HG03097 (cell line): ENCODE data around the gene TARS3.
"Not testable (repeated sequence)": the region's sequence is repeated elsewhere in the genome, so short reads cannot be mapped to it uniquely, and the experiment has no call there.

Experiments used
- ATAC-seq: cut with Tn5 transposase; IDR thresholded peaks from one replicate; pipeline ENCODE4 v1.9.1; 2021; ENCODE audit not compliant: unreplicated experiment, low FRiP score

The TARS3 gene

DNA sequence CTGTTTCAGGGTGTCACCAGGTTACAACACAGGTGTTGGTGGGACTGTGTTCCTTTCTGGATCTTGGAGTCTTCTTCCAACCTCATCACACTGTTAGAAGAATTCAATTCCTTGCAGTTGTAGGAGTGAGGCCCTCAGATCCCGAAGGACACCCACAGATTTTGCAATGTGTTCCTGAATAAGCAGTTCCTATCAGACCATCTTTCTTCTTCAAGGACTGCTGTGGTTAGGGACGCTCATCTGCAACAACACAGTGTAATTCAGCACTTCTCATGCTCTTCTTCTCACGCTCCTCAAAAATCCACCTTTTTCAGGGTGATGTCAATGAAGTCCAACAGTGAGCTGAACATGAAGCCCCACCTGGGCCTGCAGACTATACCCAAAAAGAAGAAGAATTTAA is 90.9 kb downstream of the TARS3 start:
- no peak for ATAC-seq

DNA sequence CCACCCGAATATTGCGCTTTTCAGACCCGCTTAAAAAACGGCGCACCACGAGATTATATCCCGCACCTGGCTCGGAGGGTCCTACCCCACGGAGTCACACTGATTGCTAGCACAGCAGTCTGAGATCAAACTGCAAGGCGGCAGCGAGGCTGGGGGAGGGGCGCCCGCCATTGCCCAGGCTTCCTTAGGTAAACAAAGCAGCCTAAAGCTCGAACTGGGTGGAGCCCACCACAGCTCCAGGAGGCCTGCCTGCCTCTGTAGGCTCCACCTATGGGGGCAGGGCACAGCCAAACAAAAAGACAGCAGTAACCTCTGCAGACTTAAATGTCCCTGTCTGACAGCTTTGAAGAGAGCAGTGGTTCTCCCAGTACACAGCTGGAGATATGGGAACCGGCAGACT is 97.5 kb downstream of the TARS3 start:
- not testable (repeated sequence) for ATAC-seq

DNA sequence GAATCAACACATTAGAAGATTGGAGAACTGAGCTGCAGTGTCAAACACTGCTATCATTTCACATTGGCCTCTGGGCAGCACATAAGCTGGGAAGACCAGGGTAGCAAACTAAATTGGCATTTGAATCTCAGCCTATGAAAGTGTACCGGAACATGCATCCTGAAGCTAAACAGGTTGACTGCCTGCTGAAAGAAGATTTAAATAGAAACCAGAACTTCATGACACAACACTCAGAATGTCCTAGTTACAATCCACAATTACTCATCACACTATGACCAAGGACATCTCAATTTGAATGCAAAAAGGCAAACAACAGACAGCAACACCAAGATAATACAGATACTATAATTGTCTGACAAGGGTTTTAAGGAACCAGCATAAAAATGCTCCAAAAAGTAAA is 98.3 kb downstream of the TARS3 start:
- ATAC-seq = no peak

DNA sequence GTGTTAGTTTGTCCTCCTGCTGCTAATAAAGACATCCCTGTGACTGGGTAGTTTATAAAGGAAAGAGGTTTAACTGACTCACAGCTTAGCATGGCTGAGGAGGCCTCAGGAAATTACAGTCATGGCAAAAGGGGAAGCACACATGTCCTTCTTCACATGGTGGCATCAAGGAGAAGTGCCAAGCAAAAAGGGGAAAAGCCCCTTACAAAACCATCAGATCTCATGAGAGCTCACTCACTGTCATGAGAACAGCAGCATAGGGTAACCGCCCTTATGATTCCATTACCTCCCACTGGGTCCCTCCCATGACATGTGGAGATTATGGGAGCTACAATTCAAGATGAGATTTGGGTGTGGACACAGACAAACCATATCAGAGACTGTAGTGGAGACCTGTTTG is 99.1 kb downstream of the TARS3 start:
- ATAC-seq = no peak

DNA sequence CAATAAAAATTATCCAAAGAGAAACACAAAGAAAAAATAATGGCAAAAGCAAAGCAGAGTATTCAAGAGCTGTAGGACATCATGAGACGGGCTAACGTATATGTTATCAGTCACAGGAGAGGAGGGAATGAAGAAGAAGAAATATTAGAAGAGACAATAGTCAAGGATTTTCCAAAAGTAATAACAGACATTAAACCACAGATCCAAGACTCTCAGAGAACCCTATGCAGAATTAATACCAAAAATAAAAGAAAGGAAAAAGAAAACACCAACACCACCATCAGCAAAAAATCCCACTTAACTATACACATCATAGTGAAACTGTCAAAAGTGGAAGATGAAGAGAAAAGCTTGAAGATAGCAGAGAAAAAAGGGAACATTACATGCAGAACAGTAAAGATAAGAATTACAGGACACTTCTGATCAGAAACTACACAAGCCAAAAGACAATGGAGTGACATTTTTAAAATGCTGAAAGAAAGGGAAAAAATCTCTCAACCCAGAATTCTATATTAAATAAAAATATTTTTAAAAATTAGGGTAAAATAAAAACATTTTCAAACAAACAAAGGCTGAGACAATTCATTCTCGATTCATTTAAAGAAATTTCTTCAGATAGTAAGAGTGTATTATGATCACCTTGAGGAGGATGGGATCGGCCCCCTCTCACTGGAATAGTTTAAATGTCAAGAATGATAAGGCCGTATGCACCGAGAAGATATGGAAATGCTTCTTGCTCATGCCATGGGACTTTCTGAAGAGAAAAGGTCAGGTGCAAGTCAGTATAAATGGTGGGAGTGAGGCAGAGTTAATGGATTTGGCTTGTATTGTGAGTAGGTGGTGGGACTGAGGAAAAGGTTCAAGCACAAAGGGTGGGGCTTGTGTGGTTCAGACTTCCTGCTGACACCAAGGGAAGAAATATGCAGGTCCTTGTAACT is 100.6 kb downstream of the TARS3 start:
- ATAC-seq = no peak

DNA sequence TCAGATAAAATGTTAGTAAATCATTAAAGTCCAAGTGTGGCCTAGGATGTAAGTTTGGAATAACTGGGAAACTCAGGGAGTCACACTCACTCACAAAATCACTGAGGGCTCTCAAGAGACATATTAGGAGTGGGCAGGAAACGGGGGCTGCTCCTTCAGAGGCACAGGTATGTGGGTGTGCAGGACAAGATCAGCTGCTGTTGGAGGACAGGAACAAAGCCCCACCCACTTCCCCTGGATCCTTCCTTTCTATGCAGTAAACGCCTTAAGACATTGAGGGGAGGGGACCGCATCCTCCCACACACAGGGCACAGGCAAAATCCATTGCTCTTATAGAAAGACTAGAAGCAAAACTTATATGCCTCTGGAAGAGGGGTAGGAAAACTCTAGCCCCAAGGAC is 102.3 kb downstream of the TARS3 start:
- ATAC-seq = no peak

DNA sequence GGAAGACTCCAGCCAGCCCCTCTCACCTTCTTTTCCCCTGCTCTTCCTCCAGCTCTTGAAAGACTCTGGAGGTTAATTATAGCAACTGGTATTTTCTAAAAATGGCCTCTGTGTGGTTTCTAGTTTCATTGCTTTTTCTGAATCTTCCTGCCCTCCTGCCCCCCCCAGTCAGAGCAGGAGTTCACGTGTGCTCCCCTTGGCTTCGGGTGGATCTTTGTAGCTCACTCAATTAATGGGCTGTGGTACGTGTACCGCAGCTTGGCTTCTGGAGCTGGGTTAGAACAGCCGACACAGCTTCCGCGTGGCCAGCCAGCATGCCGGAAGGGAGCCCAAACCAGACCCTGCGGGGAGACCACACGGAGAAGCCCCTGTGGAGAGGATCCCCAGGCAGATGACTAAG is 103.6 kb downstream of the TARS3 start:
- ATAC-seq = no peak

DNA sequence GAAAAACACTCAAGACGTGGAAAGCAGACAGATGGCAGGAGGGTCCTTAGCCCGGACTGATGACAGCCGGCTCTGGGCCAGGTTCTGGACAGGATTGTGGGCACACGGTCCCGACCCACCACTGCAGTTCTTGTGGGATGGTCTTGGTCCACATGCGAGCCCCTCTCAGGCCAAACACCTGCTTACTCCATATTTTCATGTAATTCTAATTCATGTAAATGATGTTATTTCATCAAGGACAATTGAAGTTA is 104.7 kb downstream of the TARS3 start:
- no peak for ATAC-seq

DNA sequence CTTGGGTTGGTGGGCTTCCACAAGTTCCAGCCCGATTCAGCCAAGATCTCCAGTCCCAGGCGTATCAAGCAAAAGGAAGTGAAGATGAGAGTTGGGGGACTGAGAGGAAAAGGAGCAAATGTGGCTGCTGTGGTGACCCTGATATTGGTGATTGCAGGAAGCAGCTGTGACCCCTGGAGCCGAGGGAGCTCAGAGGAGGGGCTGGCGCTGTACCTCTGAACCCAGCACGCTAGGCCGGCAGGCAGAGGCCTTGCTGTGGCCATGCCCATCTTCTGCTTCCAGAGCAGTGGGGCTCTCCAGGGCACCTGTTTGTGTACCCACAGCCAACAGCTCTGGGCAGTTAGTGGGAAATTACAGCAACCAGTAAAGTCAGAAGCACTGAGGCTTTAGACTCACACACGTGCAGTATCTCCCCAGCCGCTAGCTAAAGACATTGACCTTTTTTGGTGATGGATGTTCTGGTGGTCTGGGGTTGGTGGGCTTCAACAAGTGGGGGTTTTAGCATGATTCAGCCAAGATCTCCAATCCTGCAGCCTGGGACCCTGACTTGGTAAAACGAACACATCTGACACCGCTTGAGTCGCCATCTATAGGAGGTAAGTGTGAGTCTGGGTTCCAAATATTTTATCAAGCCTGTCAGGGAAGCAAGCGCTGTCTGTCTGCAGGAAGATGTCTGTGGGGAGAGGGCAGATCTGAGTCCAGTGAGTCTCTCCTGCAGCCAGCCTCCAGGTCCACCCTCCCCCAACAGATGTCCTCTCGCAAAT is 105.2 kb downstream of the TARS3 start:
- no peak for ATAC-seq

DNA sequence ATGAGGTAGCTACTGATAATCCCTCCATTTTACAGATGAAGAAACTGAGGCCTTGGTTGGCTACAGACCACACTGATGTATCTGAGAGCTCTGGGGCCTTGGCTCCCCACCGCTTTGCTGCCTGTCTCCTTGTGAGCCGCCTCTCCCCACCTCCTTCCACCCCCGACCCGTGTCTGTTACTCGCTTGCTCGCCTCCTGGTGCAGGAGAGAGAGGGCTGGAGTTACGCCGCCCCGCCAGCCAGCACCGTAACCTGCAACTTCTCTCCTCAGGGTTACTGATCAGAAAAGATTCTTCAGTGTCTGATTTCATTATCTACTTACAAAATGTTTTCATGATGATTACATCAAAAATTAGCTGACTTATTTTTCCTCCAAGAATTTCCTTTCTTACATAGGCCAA is 106.2 kb downstream of the TARS3 start:
- ATAC-seq = no peak

DNA sequence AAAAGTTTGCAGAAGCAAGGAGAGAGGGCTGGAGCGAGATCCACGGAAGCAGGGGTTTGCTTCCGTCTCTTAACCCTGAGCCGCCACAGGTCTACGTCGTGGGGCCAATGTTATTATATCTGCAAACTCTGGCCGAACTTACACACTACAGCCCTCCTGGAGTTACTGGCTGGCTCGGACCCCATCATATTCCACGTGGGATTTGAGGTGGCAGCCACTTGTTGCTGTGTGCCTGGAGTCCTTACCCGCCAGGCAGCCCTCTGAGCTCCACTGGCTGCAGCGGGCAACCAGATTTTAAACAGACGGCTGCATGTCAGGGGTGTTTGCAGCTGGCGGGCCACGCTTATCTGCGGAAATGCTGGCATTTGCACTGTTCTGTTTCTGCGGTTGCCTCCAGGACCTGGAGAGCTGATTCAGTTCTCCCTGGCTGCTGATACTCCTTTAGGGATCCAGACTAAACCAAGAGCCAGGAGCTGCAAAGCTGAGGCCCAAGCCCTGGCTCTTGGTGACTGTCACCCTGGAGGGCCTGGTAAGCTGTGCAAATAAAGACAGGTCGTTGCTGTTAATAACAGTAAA is 106.8 kb downstream of the TARS3 start:
- no peak for ATAC-seq

DNA sequence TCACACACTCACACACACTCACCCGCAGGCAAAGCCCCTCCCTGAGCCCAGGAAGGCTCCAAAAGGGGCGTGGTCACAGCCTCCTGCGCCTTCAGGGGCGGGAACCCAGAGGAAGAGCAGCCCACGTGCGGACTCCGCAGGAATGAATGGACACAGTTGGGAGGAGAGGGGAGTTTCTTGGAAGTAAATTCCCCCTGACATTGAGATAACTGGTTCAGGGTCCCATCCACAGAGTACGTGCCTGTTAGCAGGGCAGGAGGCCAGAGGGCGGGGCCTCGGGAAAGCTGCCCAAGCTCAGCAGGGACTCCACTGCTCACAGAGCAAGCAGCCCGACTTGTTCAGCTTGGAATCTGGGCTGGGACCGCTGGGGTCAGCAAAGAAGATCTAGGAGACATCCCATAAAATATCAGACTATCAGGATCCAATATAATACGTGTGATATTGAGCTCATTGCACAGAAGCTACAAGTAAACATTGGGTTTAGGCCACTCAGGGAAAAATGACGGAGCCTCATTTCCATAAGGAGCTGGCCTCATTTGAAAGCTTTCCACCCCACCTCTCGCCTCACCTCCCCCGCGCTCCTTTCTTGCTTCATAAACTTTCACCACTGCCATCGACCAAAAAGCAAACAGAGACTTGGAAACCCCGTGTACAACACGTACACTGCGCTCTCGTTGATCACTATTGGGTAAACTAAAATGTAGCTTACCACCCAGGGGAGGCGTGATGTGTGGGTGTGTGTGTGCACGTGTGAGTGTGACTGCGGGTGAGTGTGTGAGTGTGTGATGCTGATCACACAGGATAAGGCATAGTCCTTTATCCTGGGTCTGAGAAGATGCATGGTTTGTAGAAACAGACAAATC is 108.1 kb downstream of the TARS3 start:
- ATAC-seq = no peak

DNA sequence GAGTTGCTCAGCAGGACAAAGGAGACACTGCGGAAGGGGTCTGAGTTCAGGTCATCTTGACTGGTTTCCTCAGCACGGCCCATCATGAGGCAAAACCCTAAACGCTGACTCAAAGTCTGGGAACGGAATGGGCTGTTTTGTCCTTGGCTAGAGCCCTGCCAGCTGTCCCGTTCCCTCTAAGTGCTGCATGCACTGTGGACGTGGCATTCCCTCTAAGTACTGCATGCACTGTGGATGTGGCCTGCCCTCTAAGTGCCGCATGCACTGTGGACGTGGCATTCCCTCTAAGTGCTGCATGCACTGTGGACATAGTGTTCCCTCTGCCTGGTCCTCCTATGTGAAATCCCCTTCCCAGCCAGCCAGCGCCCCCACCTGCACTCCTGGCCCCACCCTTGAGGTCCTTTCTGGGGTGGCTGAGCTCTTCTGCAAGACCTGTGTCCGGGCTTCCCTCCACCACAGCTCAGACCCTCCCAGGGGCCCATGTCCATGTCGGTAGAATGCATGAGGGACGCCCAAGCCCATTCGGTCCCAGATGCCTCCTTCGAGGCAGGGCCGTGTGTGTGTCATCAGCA is 108.8 kb downstream of the TARS3 start:
- no peak for ATAC-seq

DNA sequence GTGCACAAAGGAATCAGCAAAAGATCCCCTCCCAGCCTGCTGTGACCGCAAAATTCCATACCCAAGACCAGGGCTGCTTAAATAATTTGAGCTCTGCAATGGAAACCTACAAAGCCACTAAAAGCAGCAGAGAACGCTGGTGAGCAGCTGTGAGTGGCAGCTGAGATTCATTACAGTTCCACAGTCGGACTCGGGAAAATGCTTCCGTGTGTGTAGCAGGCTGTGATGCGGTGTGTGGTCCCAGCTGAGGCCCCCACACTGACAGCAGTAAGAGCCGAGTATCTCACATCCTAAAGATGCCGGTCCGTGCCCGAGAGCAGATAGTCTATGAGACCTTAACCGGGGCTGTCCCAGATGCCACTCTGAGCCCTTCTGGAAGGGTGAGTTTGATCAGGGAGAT is 109.5 kb downstream of the TARS3 start:
- ATAC-seq = no peak

DNA sequence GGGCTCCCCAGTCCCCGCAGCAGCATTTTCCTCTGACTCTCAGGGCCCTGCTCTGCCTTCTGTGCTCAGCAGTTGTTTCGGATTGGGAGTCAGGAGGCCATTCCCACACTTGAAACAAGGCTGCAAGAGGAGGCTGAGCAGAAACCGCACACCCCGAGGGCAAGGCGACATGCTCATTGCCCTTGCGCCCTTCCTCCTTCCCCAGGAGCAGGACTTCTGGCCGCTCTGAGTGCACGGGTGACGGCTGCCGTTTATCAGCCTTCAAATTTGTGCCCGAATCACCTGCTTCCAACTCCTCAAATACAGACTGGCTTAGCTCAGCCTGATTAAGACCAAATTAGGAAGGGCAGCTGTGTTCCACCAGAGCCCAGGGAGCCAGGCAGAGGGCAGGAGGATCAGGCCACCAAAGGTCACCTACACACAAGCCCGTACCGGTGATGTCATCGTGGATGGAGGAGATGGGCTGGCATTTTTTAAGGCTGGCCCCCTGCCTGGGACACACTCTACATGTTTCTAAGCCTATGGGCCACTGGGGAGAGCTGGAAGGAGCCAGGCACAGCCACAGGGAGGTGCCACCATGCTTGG is 110.2 kb downstream of the TARS3 start:
- no peak for ATAC-seq

DNA sequence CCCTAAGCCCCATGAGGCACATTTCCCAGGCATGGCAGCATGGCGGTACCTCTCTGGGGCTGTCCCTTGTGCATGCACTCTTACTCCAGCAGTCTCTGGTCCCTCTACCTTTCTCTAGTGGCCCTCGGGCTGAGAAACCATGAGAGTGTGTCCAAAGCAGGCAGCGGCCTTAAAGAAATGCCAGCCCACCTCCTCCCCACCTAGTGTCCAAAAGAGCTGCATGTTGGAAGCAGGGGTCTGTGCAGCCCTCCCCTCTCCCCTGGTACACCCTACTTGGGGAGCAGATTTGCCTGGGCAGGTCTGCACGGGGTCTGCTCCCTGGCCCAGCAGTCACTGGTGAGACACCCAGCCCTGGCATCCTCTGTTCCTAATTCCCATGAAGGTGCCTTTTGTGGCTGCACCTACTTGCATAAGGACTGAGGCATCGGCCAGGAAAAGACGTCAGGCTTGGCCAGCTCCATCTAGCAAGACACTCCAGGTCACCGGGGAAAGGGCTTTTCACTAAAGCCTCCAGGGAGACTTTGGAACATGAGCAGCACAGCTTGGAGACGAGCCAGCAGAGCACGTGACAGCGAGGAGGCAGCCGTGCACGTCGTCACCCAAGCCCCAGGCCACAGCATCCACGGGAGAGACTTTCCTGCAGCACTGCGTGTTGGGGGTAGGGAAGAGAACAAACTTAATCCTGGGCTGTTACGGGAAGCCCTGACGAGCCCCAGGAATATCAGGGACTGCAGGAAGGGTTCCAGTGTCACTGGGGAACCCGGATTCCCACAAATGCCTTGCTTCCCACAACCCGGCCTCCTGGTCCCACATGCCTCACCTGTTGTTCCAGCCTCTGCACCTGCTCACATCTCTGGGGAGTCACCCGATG is 110.9 kb downstream of the TARS3 start:
- no peak for ATAC-seq

DNA sequence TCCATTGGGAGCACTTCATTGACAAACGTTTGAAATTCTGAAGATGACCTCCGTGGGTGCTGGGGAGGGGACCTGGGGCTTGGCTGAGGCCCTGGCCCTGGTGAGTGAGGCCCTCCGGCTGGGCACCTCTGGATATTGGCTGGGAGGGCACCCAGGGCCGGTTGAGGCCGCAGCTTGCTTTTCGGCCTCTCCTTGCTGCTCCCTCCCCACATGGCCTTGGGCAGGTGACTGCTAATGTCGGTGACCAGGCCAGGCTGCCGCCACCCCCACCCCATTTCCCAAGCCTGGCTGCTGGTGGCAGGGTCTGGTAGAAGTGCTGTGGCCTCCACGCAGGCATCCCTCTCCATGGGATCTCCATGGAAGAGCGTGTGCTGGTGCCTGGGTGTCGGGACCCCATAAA is 111.6 kb downstream of the TARS3 start:
- ATAC-seq = no peak

DNA sequence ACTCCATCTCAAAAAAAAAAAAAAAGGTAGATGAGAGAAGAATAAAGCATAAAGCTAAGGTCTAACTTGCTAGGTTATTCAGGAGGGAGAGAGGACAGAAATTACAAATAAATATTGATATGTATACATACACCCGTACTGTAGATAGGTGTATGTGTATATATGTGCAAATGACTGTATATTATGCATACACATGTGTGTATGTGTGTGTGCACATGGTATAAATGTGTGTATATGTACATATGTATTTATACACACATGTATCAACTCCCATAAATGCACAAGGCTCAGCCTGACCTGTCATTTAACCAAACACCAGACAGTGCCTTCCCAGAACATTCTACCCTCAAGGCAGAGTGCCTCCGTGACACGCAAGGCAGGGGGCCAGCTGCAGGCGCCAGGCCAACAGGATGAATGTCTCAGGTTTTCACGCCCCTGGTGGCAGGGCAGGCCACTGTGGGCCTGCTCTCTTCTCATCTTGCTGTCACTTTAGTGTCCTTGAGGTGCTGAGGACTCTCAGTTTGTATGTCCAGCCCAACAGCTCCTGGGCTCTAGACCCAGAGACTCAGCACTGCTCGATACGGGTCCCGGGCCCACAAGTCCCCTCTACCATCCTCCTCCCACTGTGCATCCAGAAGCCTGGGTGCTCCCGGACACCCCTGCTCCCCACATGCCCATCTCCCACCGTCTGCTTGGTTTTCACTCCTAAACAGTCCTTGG is 112.5 kb downstream of the TARS3 start:
- ATAC-seq = no peak

DNA sequence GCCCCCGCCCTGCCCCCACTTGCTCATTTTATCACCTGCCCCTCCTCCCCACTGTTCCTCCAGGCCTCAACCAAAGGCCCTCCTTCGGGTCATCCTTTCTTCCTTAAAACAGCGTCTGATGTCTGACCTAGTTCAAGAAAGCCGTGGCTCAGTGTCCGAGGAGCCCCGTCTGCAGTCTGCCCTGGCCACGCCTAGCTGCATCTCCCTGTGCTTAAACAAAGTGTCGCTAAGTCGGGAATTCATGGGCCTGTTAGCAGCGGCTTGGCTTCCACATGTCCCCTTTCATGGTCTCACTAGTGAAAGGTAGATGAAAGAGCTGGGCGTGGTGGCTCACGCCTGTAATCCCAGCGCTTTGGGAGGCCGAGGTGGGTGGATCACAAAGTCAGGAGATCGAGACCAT is 113.3 kb downstream of the TARS3 start:
- no peak for ATAC-seq
